Motor neuron (in vitro differentiated cells): ENCODE measurements around the gene HMGCLL1. TPM values are rescaled to one million over a fixed set of nuclear protein-coding genes. Genes with fewer than 3 reads are reported as not detected.

Experiments used
- ATAC-seq, 8 experiments: fragments of 200-7000 bp; cut with Tn5 transposase; replicated peaks in 6 of 8; 2 replicates each; pipeline ENCODE4 v1.8.0; 2021; ENCODE audit warnings: mild to moderate bottlenecking in 8 of 8, moderate library complexity in 8 of 8
- H3K27ac ChIP-seq, 2 donors: fragments of 250-450 bp; sonication (Bioruptor Pico); 2 replicates each; pipeline ENCODE4 v1.9.0; 2021; ENCODE audit warnings: antibody characterized with exemption in 2 of 2, mild to moderate bottlenecking in 2 of 2, moderate library complexity in 1 of 2
- H3K4me1 ChIP-seq, 2 donors: fragments of 250-450 bp; sonication (Bioruptor Pico); replicated peaks in 1 of 2; 2 replicates each; pipeline ENCODE4 v1.6.1; 2021; ENCODE audit warnings: antibody characterized with exemption in 2 of 2, mild to moderate bottlenecking in 2 of 2, moderate library complexity in 1 of 2
- H3K4me3 ChIP-seq, 5 donors: fragments of 250-450 bp; sonication (Bioruptor Pico); 2 replicates each; pipeline ENCODE4 v1.9.0; 2021; ENCODE audit warnings: antibody characterized with exemption in 5 of 5, mild to moderate bottlenecking in 5 of 5, moderate library complexity in 4 of 5
- WGBS, 10 experiments: fragments of 450-650 bp; shearing (Covaris generic); methylation state at CpG; one replicate each; pipeline ENCODE4 v1.0.0; 2022; 5-methylcytosine and 5-hydroxymethylcytosine counted together
- in situ Hi-C, 9 experiments: fragments of 400-800 bp; cut with MboI; loops; one replicate each; pipeline ENCODE4 v1.15.0; 2021; ENCODE audit warnings: low sequenced_read_pairs in 9 of 9, low pct_unique_long_range_greater_than_20kb in 2 of 9; ENCODE audit not compliant: unreplicated experiment in 9 of 9
- total RNA-seq, 8 experiments: library from RNA; unstranded; fragments of 300-600 nt; gene quantifications; 2 replicates each; pipeline versions ENCODE4 v1.2.3 to v1.2.4, GENCODE V29; 2022

The HMGCLL1 gene
- total RNA-seq = 10 to 100 TPM in 4 of 8 experiments, 1 to 10 TPM in 1, under 1 TPM in 2, not detected in 1; 0.10 to 19.1 (median 13.2) TPM

- 12 to 80% (median 59%) methylated on average over 1 to 10 of the region's 49 CpGs for WGBS, 10 experiments
- peak in 6 of 8 experiments; percentile 35 to 99 (median 98) for ATAC-seq
- Histone ChIP-seq H3K27ac (peak within 1 kb of the TSS in 1 of 2 donors; percentile 30), H3K4me1 (no peaks in the 10 kb centered on the region), H3K4me3 (peak within 1 kb of the TSS; percentile 42 to 74 (median 48))
- in situ Hi-C loops = no loop called here
Measured at GRCh38 chr6:55578537-55579363, at the start of gene HMGCLL1. Gene HMGCLL1, minus strand, starts transcription at chr6:55579192. Its CDS starts 137 bp downstream, at chr6:55579055.

DNA sequence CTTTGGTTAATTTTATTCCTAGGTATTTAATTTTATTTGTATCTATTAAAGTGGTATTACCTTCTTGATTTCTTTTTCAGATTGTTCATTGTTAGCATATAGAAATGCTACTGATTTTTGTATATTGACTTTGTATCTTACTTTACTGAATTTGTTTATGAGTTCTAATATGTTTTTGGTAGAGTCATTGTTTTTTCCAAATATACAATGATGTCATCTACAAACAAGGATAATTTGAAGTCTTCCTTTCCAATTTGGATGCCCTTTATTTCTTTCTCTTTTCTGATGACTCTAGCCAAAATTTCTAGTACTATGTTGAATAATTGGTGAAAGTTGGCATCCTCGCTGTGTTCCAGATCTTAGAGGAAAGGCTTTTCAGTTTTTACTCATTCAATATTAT, 43.0 kb upstream of the HMGCLL1 start:
- 80 to 100% (median 100%) methylated on average over 1 of the region's 1 CpG for WGBS, 10 experiments
- H3K4me1 ChIP-seq = no peaks in the 10 kb centered on the region
- in situ Hi-C loops = loop anchor here in 1 of 9 experiments (25.0 kb wide), 1 partner anchor 265 kb away; the partner anchor contains the start of gene BMP5
- H3K4me3 ChIP-seq = no peak overlapping the region
- no peak for ATAC-seq
- no peak overlapping the region for H3K27ac ChIP-seq

- H3K4me3 ChIP-seq = no peak overlapping the region
- ATAC-seq = no peak
- in situ Hi-C loops = loop anchor here in 1 of 9 experiments (25.0 kb wide), 1 partner anchor 266 kb away; the partner anchor contains the start of gene BMP5
- 20 to 100% (median 92%) methylated on average over 1 to 2 of the region's 3 CpGs; no CpG with 5 or more reads in 4 of the 10 experiments for WGBS, 10 experiments
- H3K27ac ChIP-seq = no peak overlapping the region
- no peaks in the 10 kb centered on the region for H3K4me1 ChIP-seq
Measured at GRCh38 chr6:55621244-55621643, 42.3 kb upstream of the HMGCLL1 start.

- ATAC-seq = peak in 3 of 8 experiments; percentile 55 to 71 (median 63)
- WGBS, 10 experiments = 40 to 100% (median 85%) methylated on average over 1 to 5 of the region's 5 CpGs
- H3K4me1 ChIP-seq = no peaks in the 10 kb centered on the region
- H3K4me3 ChIP-seq = no peak overlapping the region
- in situ Hi-C loops = loop anchor here in 1 of 9 experiments (25.0 kb wide), 1 partner anchor 270 kb away; the partner anchor contains the start of gene BMP5
- H3K27ac ChIP-seq = no peak overlapping the region
Measured at GRCh38 chr6:55617272-55617671, 38.3 kb upstream of the HMGCLL1 start.

GRCh38 chr6:55604021-55604420, 25.0 kb upstream of the HMGCLL1 start:
- Histone ChIP-seq H3K4me3 (no peak overlapping the region), H3K27ac (no peak overlapping the region), H3K4me1 (no peaks in the 10 kb centered on the region)
- no peak for ATAC-seq
- in situ Hi-C loops = loop anchor here in 1 of 9 experiments (25.0 kb wide), 1 partner anchor 283 kb away; the partner anchor contains the start of gene BMP5

DNA sequence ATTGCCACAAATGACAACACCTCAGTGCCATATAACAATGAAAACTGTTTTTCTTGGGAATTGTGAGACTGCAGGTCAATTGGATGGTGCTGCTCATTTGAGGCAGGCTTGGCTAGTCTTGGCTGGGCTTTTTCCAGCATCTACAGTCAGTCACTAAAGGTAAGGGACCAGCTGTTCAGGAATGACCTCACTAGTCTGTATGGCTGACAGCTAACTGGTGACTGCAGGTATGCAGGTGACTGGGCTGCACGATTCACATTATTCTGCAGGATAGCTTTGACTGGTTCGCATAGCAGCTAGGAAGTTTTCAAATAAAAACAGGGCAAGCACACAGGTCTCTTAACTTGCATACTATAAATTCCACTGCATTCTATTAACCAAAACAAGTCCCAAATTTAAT, 22.1 kb upstream of the HMGCLL1 start:
- Histone ChIP-seq H3K27ac (no peak overlapping the region), H3K4me1 (no peaks in the 10 kb centered on the region), H3K4me3 (no peak overlapping the region)
- 67 to 100% (median 88%) methylated on average over 1 to 2 of the region's 2 CpGs; no CpG with 5 or more reads in 5 of the 10 experiments for WGBS, 10 experiments
- ATAC-seq = no peak
- in situ Hi-C loops = loop anchor here in 1 of 9 experiments (25.0 kb wide), 1 partner anchor 286 kb away; the partner anchor contains the start of gene BMP5

GRCh38 chr6:55594442-55594841, 15.4 kb upstream of the HMGCLL1 start:
- no peak overlapping the region for H3K4me3 ChIP-seq
- no peaks in the 10 kb centered on the region for H3K4me1 ChIP-seq
- no peak for ATAC-seq
- in situ Hi-C loops = no loop called here
- 0 to 84% (median 46%) methylated on average over 1 to 2 of the region's 2 CpGs; no CpG with 5 or more reads in 4 of the 10 experiments for WGBS, 10 experiments
- no peak overlapping the region for H3K27ac ChIP-seq

DNA sequence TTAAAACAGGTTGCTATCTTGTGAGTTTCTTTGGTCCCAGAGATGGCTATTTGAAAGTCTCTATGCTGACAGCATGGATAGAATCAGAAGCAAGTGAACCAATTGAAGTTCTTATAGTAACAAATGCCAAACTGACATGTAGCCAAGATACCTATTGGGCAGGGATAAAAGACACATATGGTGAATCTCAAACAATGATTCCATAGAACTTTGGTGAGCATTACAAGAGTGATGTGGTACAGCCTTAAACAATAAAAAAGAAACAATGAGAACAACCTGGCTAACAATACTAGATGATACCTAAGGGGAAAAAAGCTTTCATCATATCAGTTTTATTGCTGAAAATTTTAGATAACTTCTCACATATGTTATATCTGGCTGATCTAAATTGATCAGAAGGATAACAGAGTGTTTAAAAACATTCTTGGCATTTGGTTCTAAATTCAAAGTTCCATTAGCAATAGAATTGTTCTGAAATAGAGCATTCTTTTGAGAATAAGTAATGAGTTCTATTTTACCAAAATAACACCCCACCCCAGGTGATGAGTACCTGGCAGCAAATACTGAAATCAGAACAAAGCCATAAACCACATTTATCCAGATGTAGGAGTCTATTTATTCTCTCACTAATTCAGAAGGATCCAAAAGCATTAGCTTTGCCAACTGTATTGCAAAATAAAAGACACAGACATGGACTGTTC, 5.8 kb upstream of the HMGCLL1 start:
- H3K4me1 ChIP-seq = no peaks in the 10 kb centered on the region
- in situ Hi-C loops = no loop called here
- no peak overlapping the region for H3K4me3 ChIP-seq
- H3K27ac ChIP-seq = no peak overlapping the region
- ATAC-seq = no peak

DNA sequence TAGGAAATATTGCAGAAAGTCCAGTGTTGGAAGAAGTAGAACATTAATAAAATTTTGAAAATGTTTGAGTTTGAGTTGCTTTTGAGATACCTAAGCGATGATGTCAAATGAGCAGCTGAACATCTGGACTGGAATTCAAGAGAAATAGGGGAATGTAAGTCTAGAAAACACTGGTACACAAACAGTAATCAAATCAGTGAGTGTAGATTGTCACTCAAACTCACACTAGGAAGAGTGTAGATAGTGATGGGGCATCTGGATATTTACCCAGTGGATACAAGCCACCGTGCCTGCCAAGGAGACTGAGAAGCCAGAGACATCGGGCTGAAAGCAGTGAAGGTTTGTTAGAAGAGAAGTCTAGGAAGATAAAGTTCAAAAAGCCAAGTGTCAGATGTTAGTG, 2.2 kb downstream of the HMGCLL1 start:
- WGBS, 10 experiments = 40 to 100% (median 78%) methylated on average over 1 to 3 of the region's 3 CpGs
- no peak overlapping the region for H3K4me3 ChIP-seq
- H3K4me1 ChIP-seq = no peaks in the 10 kb centered on the region
- H3K27ac ChIP-seq = no peak overlapping the region
- in situ Hi-C loops = no loop called here
- ATAC-seq = no peak

GRCh38 chr6:55574556-55574955, 4.4 kb downstream of the HMGCLL1 start:
- WGBS, 10 experiments = 54 to 94% (median 79%) methylated on average over 1 to 2 of the region's 2 CpGs; no CpG with 5 or more reads in 2 of the 10 experiments
- H3K4me1 ChIP-seq = no peaks in the 10 kb centered on the region
- ATAC-seq = no peak
- H3K27ac ChIP-seq = no peak overlapping the region
- in situ Hi-C loops = no loop called here
- no peak overlapping the region for H3K4me3 ChIP-seq

- Histone ChIP-seq H3K27ac (no peak overlapping the region), H3K4me1 (no peaks in the 10 kb centered on the region), H3K4me3 (no peak overlapping the region)
- in situ Hi-C loops = no loop called here
- ATAC-seq = no peak
- 69 to 100% (median 98%) methylated on average over 1 to 3 of the region's 3 CpGs; no CpG with 5 or more reads in 2 of the 10 experiments for WGBS, 10 experiments
Measured at GRCh38 chr6:55569638-55570037, 9.4 kb downstream of the HMGCLL1 start.

DNA sequence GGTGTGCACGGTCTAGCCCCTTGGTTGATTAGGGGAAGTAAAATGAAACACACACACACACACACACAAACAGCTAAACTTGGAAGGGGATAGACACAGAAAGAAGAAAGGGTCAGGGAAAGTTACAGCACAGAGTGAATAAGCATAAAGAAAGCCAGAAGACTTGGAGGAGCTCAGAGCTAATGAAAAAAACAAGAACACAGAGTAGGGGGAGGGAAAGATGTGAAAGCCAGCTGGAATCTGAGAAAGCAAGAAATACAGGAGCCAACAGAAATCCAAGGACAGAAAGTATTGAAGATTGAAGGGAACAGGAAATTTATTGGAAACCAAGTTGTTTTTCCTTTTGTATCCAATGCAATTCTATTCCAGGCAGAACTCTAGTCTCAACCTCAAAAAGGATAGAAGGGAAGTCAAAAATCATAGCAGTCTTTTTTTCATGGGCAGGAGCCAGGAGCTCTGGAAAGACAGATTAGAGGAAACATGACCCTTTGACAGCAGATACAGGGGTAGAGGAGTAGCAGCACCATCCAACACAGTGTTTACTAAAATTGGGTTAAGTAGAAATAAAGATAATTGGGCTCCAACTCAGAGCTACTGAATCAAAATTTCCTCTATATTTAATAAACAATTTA, 10.1 kb downstream of the HMGCLL1 start:
- no peak for ATAC-seq
- Histone ChIP-seq H3K4me3 (no peak overlapping the region), H3K4me1 (no peaks in the 10 kb centered on the region), H3K27ac (no peak overlapping the region)
- 0 to 100% (median 35%) methylated on average over 1 of the region's 1 CpG; no CpG with 5 or more reads in 4 of the 10 experiments for whole genome bisulfite sequencing, 10 experiments
- in situ Hi-C loops = no loop called here

- Histone ChIP-seq H3K4me3 (no peak overlapping the region), H3K27ac (no peak overlapping the region), H3K4me1 (no peaks in the 10 kb centered on the region)
- in situ Hi-C loops = no loop called here
- no peak for ATAC-seq
- WGBS, 10 experiments = 0 to 92% (median 51%) methylated on average over 1 to 4 of the region's 4 CpGs
Measured at GRCh38 chr6:55567558-55567957, 11.4 kb downstream of the HMGCLL1 start.
